NCI-H2081 treated with DMSO at 0.1 percent for 48 hours (cell line): ENCODE measurements around the gene FAM210B.
A peak's percentile ranks its signal among the peaks of the same experiment; 100 is the strongest.
"Not testable (repeated sequence)": the region's sequence is repeated elsewhere in the genome, so short reads cannot be mapped to it uniquely, and the experiment has no call there.

Source experiments
- DNase-seq: peaks from one replicate; lab custom pipeline; 2025; lab: John Stamatoyannopoulos, UW

The FAM210B gene

GRCh38 chr20:56360908-56361205, 2.1 kb downstream of the FAM210B start:
- DNase-seq = no peak

DNA sequence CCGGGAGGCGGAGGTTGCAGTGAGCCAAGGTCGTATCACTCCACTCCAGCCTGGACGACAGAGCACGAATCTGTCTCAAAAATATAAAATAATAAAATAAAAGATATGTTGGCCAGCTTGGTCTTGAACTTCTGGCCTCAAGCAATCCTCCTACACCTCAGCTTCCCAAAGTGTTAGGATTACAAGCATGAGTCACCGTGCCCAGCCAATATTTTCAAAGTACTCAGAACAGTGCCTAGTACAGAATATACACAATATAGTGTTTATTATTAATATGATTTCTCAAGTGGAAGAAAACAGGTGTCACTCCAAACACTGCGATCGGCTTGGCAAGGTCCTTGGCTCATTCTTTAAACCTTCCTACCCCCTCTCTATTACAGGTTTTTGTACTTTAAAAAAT, 3.1 kb downstream of the FAM210B start:
- DNase-seq = no peak

GRCh38 chr20:56362833-56363413, 4.1 kb downstream of the FAM210B start:
- no peak for DNase-seq

- no peak for DNase-seq
Observed at GRCh38 chr20:56363491-56363890, 4.7 kb downstream of the FAM210B start.

- DNase-seq = no peak
Observed at GRCh38 chr20:56368351-56369134, 9.8 kb downstream of the FAM210B start.

DNA sequence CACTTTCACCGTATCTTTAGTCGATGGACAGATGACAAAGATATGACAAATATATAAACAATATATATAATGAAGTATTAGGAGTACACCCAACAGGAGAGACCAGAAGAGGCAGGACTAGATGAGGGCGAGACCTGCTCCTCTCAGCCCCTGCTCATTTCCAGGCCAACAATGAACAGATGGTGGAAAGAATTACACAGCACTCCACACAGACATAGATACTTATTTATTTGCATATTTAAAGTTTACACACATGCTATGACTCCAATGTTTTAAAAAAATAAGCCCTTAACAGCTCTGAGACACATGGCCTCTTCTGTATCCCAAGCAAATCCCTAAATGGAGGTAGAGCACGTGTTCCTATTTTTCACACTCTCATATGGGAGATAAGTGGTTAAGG, 10.4 kb downstream of the FAM210B start:
- no peak for DNase-seq

DNA sequence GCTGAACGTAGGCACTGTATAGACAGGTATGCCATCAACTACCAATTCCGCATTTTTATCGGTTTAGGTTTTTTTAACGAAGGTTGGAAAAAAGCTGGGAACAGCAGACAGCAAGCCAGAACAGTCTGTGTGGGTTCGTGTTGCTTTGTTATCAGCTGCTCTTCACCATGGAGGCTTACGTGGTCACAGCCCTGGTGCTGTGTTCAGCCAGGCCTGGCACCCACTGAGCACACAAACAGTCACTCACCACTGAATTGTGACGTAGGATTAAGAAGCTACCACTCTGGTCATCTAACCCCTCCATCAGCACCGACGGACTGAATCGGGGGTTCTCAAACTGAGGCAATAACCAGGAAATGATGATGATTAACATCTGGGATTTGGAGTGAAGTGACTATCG, 13.2 kb downstream of the FAM210B start:
- no peak for DNase-seq

DNA sequence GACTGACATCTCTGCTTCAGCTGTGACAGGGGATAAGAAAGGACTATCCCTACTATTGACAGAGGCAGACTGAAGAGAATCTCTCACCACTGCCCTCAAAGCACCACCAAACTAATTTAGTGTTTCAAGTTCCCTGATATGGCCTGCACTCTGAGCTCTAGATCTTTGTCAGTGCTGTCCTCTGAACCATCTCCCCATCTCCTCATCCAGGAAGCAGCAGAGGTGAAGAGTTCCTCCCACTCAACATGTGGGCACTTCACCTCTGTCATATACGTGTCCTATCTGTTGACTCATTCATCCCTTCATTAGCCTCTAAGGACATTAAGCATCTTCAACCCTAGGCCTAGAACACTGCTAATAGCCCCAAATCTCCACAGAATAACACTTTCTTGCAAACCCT, 14.1 kb downstream of the FAM210B start:
- DNase-seq = no peak

DNA sequence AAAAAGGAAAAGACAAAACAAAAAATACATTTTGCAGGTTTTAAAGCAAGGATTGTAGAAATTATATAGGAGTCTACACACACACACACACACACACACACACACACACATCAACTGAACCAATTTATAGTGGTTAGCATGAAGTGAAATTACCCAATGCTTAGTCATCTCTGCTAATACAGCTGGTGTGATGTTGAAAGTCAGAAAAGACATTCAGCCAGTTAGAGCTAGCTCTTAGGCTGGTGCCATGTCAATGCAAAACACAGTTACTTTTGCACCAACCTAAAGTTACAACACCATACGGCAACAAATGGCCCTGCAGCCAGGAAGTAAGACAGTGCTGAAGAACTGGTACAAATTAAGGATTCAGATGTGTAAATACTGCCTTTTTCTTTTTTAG, 15.2 kb downstream of the FAM210B start:
- DNase-seq = no peak

DNA sequence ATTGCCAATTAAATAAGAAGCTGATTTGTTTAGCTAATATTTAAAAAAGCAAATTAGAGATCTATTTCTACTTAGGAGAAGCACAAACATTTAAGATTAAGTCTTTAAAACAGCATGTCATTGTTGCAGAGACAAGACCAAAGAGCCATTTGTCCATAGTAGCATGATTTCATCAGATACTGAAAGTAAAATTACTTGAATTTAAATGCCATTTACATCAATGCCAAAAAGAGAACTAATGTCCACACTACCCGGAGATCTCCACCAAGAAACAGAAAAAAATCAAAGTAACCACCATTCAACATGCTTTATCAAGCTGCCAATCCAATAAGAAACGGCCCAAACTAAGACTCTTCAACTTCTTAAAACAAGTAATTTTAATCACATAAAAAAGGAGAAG, 17.6 kb downstream of the FAM210B start:
- DNase-seq = no peak

DNA sequence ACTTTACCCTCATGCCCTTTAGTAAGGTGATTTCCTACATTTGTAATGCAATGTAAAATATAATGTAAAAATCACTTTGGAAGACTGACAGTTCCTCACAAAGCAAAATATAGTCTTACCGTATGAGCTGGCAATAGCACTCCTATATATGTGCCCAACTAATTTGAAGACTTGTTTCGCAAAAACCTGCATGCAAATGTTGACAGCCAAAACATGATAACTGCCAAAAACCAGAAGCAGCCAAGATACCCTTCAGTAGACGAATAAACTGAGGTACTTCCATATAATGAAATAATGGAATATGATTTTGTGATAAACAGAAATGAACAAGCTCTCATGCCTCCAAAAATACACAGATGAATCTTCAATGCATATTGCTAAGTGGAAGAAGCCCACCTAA, 19.6 kb downstream of the FAM210B start:
- no peak for DNase-seq

- DNase-seq = no peak
Observed at GRCh38 chr20:56380375-56380774, 21.6 kb downstream of the FAM210B start.

DNA sequence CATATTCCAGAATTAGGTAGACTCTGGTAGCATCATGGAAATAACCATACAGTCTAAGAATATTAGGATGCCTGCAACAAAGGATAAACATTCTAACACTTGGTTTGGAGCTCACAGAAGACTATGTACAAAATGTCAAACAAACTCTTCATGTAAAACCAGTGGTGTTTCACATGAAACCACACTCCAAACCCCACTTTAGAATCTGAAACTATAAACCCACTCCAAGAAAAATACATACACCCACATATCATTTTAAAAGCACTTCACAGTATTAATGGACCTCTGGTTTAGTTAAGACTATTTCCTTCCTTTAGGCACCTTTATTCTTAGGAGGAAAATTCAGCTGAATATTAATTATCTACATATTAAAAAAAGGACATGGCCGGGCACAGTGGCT, 22.7 kb downstream of the FAM210B start:
- DNase-seq = no peak

- DNase-seq = no peak
Observed at GRCh38 chr20:56382696-56383095, 23.9 kb downstream of the FAM210B start.

DNA sequence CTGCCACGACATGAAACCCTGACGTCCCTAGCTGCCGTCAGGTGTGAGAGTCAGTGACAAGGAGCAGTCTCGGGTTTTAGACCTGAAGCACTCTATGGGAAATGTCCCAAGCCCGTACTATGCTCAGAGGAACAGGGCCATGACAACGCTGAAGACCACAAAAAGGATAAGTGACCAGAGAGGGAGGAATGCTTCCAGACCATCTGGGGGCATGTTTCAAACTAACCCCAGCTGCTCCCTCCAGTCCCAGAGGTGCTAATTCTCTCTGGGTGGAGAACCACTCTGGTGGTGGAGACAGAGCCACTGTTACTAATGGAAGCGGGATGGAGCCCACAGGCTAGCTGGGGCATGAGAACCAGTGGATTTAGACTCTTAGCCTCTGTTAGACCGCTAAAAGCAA, 24.6 kb downstream of the FAM210B start:
- DNase-seq = no peak

GRCh38 chr20:56385130-56385529, 26.4 kb downstream of the FAM210B start:
- no peak for DNase-seq

- no peak for DNase-seq
Observed at GRCh38 chr20:56386219-56386618, 27.4 kb downstream of the FAM210B start.

- DNase-seq = no peak
Observed at GRCh38 chr20:56388882-56389281, 30.1 kb downstream of the FAM210B start.

DNA sequence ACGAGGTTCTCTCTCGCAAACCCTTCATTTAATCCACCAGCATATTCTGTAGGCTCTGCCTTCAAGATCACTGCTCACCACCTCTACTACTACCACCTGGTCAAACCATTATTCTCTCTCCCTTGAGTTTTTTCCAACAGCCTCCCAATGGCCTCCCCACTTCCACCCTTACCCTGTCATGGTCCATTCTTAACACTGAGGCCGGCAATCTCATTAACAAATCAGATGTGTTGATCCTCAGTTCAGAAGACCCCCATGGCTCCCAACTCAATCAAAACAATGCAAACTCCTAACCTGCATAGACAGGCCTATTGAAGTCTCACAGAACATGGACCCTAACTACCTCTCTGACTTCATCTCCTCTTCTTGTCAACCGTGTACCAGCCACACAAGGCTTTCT, 31.0 kb downstream of the FAM210B start:
- no peak for DNase-seq

- DNase-seq = not testable (repeated sequence)
Observed at GRCh38 chr20:56390396-56390795, 31.6 kb downstream of the FAM210B start.

DNA sequence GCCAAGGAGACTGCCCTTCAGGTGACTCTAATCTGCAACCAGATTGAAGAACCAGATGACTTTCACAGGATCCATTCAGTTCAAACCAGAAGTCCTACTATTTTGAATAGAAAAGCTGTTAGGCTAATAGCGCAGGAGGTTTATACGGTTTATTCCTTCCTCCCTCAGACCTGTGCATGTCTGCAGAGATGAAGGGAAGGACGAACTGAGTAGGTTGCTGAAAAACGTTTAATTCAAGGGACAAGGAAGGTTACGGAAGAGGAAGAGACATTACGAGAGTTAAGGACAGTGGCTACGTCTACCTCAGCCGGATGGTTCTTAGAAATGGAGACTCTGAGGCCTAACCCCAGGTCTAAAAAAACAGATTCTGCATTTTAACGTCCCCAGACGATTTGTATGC, 32.3 kb downstream of the FAM210B start:
- no peak for DNase-seq

DNA sequence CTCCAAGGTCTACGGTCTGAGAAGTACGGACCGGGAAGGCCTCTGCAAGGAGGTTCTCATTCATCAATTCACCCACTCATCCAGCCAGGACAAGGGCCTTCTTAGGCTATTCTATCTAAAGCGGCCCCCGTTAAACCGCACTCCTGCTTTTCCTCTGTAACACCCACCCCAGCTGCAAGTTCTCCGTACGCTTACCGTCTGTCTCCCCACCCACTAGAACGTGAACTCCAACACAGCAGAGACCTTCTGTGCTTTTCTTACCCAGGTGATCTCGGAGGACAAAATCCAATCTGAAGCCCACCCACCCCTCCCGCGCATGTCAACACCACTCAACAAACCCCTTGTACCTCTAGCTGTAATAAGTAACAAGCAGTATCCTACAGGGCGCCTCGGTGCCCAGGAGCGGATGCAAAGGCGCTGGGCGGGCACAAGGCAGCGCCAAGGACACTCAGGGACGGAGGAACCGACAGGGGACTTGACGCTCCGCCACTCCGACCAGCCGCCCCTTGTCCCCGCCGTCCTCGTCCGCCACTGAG, 32.9 kb downstream of the FAM210B start:
- no peak for DNase-seq

DNA sequence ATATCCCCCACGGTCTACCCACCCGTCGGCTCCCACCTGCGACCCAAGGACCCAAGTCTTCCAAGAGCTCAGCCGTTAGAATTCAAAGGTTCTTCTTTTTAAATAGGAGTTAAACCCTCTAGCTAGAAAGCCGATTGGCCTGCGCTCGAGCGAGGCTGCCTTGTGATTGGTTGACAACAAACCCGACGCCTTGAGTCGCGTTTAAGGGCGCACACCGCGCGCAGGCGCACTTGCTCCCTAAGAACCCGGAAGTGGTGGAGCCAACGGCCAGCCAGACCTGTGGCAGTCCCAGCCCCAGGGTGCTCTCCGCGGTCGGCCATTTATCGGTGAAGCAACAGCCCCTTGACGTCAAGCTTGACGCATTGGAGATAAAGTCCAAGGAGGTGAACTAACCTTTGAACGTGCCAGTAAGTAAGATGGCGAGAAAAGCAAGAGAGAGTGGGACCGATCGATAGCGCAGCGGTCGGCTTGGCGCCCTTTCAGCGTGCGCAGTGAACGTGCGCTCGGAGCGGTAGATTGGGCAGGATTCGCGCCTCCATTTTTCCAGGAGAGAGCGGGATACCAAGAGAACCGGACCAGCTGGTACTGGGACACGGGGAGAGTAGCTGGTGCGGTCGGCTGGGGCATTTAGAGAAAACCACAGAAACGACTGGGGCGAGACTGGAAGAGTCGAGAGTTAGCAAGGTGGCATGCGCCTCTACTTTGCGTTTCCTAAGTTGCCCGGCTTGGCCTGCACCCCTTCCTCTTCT, 33.5 kb downstream of the FAM210B start, which contains the start of the genes AURKA and CSTF1:
TSS of gene AURKA (minus strand) at position 84 of the 749 bp plus-strand sequence. CDS start 4,018 bp downstream, outside the sequence.
TSS of gene CSTF1 (plus strand) at position 514 of the 749 bp plus-strand sequence. CDS start 2,908 bp downstream, outside the sequence.
- peak; percentile 90 for DNase-seq
